HG03108 (cell line): ENCODE data around the gene TAF6.

ENCODE experiments used
- ATAC-seq: cut with Tn5 transposase; IDR thresholded peaks from one replicate; pipeline ENCODE4 v1.9.1; 2021; ENCODE audit warnings: moderate library complexity; ENCODE audit not compliant: unreplicated experiment

The TAF6 gene

GRCh38 chr7:100119072-100119969 is at the start of gene TAF6, which contains the start of gene CNPY4:
TAF6 (minus strand) TSS chr7:100119358; CDS start chr7:100114209, 5,149 bp downstream.
CNPY4 (plus strand) TSS chr7:100119634; CDS start chr7:100119745, 111 bp downstream.
- peak; percentile 62 for ATAC-seq

GRCh38 chr7:100167912-100168323 is 48.8 kb upstream of the TAF6 start:
- no peak for ATAC-seq

- ATAC-seq: no peak
These were observed 48.1 kb upstream of the TAF6 start for GRCh38 chr7:100166970-100167911.

- no peak for ATAC-seq
These were observed 47.3 kb upstream of the TAF6 start for GRCh38 chr7:100166317-100166940.

- no peak for ATAC-seq
These were observed 44.7 kb upstream of the TAF6 start for GRCh38 chr7:100163871-100164270.

GRCh38 chr7:100163006-100163531 is 43.9 kb upstream of the TAF6 start:
- ATAC-seq: no peak

GRCh38 chr7:100160067-100160466 is 40.9 kb upstream of the TAF6 start:
- ATAC-seq: no peak

GRCh38 chr7:100159099-100159623 is 40.0 kb upstream of the TAF6 start:
- no peak for ATAC-seq

- ATAC-seq: peak; percentile 63
These were observed 39.3 kb upstream of the TAF6 start, which contains the start of gene TRAPPC14 for GRCh38 chr7:100158229-100159098. TRAPPC14 (minus strand) TSS chr7:100158723; CDS start chr7:100158499, 224 bp downstream.

GRCh38 chr7:100157334-100158228 is 38.4 kb upstream of the TAF6 start:
- ATAC-seq: no peak

GRCh38 chr7:100157069-100157333 is 37.8 kb upstream of the TAF6 start:
- ATAC-seq: no peak

- no peak for ATAC-seq
These were observed 37.3 kb upstream of the TAF6 start for GRCh38 chr7:100156331-100157068.

- ATAC-seq: no peak
These were observed 36.6 kb upstream of the TAF6 start for GRCh38 chr7:100155553-100156317.

- ATAC-seq: no peak
These were observed 35.7 kb upstream of the TAF6 start for GRCh38 chr7:100154651-100155491.

- ATAC-seq: no peak
These were observed 34.8 kb upstream of the TAF6 start for GRCh38 chr7:100153708-100154535.
